HG03432 (cell line): ENCODE results near the gene TUBGCP5.

Source experiments
- ATAC-seq: cut with Tn5 transposase; IDR thresholded peaks from one replicate; pipeline ENCODE4 v1.9.1; 2021; ENCODE audit warnings: mild to moderate bottlenecking, moderate library complexity; ENCODE audit not compliant: unreplicated experiment

TUBGCP5 gene

GRCh38 chr15:22979238-22980188 lies 59.9 kb downstream of the TUBGCP5 start:
- ATAC-seq: peak; percentile 66

GRCh38 chr15:22978691-22979237 lies 60.6 kb downstream of the TUBGCP5 start:
- ATAC-seq: peak; percentile 43

GRCh38 chr15:22974745-22975144 lies 64.6 kb downstream of the TUBGCP5 start:
- no peak for ATAC-seq

- no peak for ATAC-seq
Observed at GRCh38 chr15:22973987-22974386, 65.4 kb downstream of the TUBGCP5 start.

- peak; percentile 93 for ATAC-seq
Observed at GRCh38 chr15:22973286-22973685, 66.1 kb downstream of the TUBGCP5 start.

GRCh38 chr15:22969489-22969888 lies 69.9 kb downstream of the TUBGCP5 start:
- no peak for ATAC-seq

GRCh38 chr15:22968366-22968765 lies 71.0 kb downstream of the TUBGCP5 start:
- no peak for ATAC-seq

- no peak for ATAC-seq
Observed at GRCh38 chr15:22967084-22967770, 72.1 kb downstream of the TUBGCP5 start.

- no peak for ATAC-seq
Observed at GRCh38 chr15:22966321-22967083, 72.9 kb downstream of the TUBGCP5 start.

- ATAC-seq: no peak
Observed at GRCh38 chr15:22963641-22964040, 75.7 kb downstream of the TUBGCP5 start.

GRCh38 chr15:22962611-22963010 lies 76.8 kb downstream of the TUBGCP5 start:
- no peak for ATAC-seq

- no peak for ATAC-seq
Observed at GRCh38 chr15:22961762-22962161, 77.6 kb downstream of the TUBGCP5 start.

GRCh38 chr15:22960556-22960955 lies 78.8 kb downstream of the TUBGCP5 start:
- no peak for ATAC-seq

GRCh38 chr15:22960126-22960525 lies 79.2 kb downstream of the TUBGCP5 start:
- ATAC-seq: no peak

- ATAC-seq: no peak
Observed at GRCh38 chr15:22959321-22960101, 79.9 kb downstream of the TUBGCP5 start.

- ATAC-seq: peak; percentile 68
Observed at GRCh38 chr15:22958487-22959280, 80.7 kb downstream of the TUBGCP5 start.

GRCh38 chr15:22956978-22957260 lies 82.5 kb downstream of the TUBGCP5 start:
- ATAC-seq: no peak

- no peak for ATAC-seq
Observed at GRCh38 chr15:22956257-22956977, 83.0 kb downstream of the TUBGCP5 start.

GRCh38 chr15:22955544-22956119 lies 83.7 kb downstream of the TUBGCP5 start:
- ATAC-seq: no peak
